Measurements from ENCODE around the gene OR51V1.
A peak's percentile ranks its signal among the peaks of the same experiment; 100 is the strongest.
"Not testable (repeated sequence)": the region's sequence is repeated elsewhere in the genome, so short reads cannot be mapped to it uniquely, and the experiment has no call there.

The OR51V1 gene

GRCh38 chr11:5200582-5200981 is at the start of gene OR51V1:
Gene OR51V1 (minus strand): TSS chr11:5200682. CDS start chr11:5200682, 0 bp downstream.
- no peak for DNase-seq (ENCODE audit: low spot score)

- DNase-seq (ENCODE audit: low spot score): not testable (repeated sequence)
These were observed 49.4 kb upstream of the OR51V1 start, which contains the start of gene HBG1 for GRCh38 chr11:5249807-5250396. Gene HBG1 (minus strand): TSS chr11:5249857. CDS start chr11:5249804, 53 bp downstream.

GRCh38 chr11:5248498-5248897 is 48.0 kb upstream of the OR51V1 start:
- not testable (repeated sequence) for DNase-seq (ENCODE audit: low spot score)

GRCh38 chr11:5247472-5248192 is 47.1 kb upstream of the OR51V1 start:
- DNase-seq (ENCODE audit: low spot score): no peak

- DNase-seq (ENCODE audit: low spot score): no peak
These were observed 46.4 kb upstream of the OR51V1 start for GRCh38 chr11:5246772-5247471.

GRCh38 chr11:5245155-5245554 is 44.7 kb upstream of the OR51V1 start:
- no peak for DNase-seq (ENCODE audit: low spot score)

- DNase-seq (ENCODE audit: low spot score): no peak
These were observed 43.3 kb upstream of the OR51V1 start for GRCh38 chr11:5243816-5244180.

- DNase-seq (ENCODE audit: low spot score): no peak
These were observed 42.7 kb upstream of the OR51V1 start for GRCh38 chr11:5242933-5243815.

- no peak for DNase-seq (ENCODE audit: low spot score)
These were observed 41.7 kb upstream of the OR51V1 start for GRCh38 chr11:5242208-5242607.

GRCh38 chr11:5241458-5241857 is 41.0 kb upstream of the OR51V1 start:
- DNase-seq (ENCODE audit: low spot score): no peak

GRCh38 chr11:5240458-5240857 is 40.0 kb upstream of the OR51V1 start:
- DNase-seq (ENCODE audit: low spot score): no peak

GRCh38 chr11:5240056-5240455 is 39.6 kb upstream of the OR51V1 start:
- no peak for DNase-seq (ENCODE audit: low spot score)

GRCh38 chr11:5239046-5239445 is 38.6 kb upstream of the OR51V1 start:
- no peak for DNase-seq (ENCODE audit: low spot score)

- DNase-seq (ENCODE audit: low spot score): no peak
These were observed 38.0 kb upstream of the OR51V1 start for GRCh38 chr11:5238486-5238885.

GRCh38 chr11:5237420-5237819 is 36.9 kb upstream of the OR51V1 start:
- no peak for DNase-seq (ENCODE audit: low spot score)

GRCh38 chr11:5235364-5236095 is 35.0 kb upstream of the OR51V1 start:
- DNase-seq (ENCODE audit: low spot score): no peak

GRCh38 chr11:5234381-5234834 is 33.9 kb upstream of the OR51V1 start, which contains the start of gene HBD:
Gene HBD (minus strand): TSS chr11:5234483. CDS start chr11:5234433, 50 bp downstream.
- peak; percentile 18 for DNase-seq (ENCODE audit: low spot score)

GRCh38 chr11:5233307-5233706 is 32.8 kb upstream of the OR51V1 start:
- no peak for DNase-seq (ENCODE audit: low spot score)

GRCh38 chr11:5232821-5233220 is 32.3 kb upstream of the OR51V1 start:
- DNase-seq (ENCODE audit: low spot score): no peak

- no peak for DNase-seq (ENCODE audit: low spot score)
These were observed 31.7 kb upstream of the OR51V1 start for GRCh38 chr11:5232176-5232575.

GRCh38 chr11:5231111-5231510 is 30.6 kb upstream of the OR51V1 start:
- no peak for DNase-seq (ENCODE audit: low spot score)

Data from AG20443 (cell line).